ENCODE measurements around the gene THSD7A.

The THSD7A gene

DNA sequence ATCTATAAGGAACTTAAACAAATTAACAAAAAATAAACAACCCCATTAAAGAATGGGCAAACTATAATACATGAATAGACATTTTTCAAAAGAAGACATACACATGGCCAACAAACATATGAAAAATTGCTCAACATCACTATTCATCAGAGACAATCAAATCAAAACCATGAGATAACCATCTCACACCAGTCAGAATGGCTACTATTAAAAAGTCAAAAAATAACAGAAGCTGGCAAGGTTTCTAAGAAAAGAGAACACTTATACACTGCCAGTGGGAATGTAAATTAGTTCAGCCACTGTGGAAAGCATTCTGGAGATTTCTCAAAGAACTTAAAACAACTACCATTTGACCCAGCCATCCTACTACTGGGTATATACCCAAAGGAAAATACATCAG, 280.5 kb downstream of the THSD7A start:
- Histone ChIP-seq H3K4me3 (ENCODE audit: low read depth, low read length) (no peak overlapping the region), H2AFZ (no peak overlapping the region), H3K79me2 (no peaks in the 10 kb centered on the region), H3K27ac (no peak overlapping the region), H3K9me3 (ENCODE audit: control insufficient read depth, low read length) (no peaks in the 10 kb centered on the region), H3K27me3 (ENCODE audit: control insufficient read depth, insufficient read depth, low read length) (no peaks in the 10 kb centered on the region), H3K9ac (no peak overlapping the region), H3K4me2 (ENCODE audit: low read length) (no peak overlapping the region), H3K36me3 (ENCODE audit: control insufficient read depth, insufficient read depth, low read length) (no peaks in the 10 kb centered on the region), H3K4me1 (no peaks in the 10 kb centered on the region)
- TF ChIP-seq, protein P1, sequence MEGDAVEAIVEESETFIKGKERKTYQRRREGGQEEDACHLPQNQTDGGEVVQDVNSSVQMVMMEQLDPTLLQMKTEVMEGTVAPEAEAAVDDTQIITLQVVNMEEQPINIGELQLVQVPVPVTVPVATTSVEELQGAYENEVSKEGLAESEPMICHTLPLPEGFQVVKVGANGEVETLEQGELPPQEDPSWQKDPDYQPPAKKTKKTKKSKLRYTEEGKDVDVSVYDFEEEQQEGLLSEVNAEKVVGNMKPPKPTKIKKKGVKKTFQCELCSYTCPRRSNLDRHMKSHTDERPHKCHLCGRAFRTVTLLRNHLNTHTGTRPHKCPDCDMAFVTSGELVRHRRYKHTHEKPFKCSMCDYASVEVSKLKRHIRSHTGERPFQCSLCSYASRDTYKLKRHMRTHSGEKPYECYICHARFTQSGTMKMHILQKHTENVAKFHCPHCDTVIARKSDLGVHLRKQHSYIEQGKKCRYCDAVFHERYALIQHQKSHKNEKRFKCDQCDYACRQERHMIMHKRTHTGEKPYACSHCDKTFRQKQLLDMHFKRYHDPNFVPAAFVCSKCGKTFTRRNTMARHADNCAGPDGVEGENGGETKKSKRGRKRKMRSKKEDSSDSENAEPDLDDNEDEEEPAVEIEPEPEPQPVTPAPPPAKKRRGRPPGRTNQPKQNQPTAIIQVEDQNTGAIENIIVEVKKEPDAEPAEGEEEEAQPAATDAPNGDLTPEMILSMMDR (IDR thresholded peaks at IDR 0.05), result no peak

DNA sequence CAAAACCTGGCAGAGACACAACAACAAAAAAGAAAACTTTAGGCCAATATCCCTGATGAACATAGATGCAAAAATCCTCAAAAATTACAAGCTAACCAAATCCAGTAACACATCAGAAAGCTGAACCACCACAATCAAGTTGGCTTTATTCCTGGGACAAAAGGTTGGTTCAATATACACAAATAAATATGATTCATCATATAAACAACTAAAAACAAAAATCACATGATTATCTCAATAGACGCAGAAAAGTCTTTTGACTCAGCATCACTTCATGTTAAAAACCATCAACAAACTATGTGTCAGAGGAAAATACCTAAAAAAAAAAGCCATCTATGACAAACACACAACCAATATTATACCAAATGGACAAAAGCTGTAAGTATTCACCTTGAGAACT, 283.5 kb downstream of the THSD7A start:
- Histone ChIP-seq H3K27ac (no peak overlapping the region), H3K9ac (no peak overlapping the region), H2AFZ (no peak overlapping the region), H3K27me3 (ENCODE audit: control insufficient read depth, insufficient read depth, low read length) (no peaks in the 10 kb centered on the region), H3K4me1 (no peaks in the 10 kb centered on the region), H3K4me3 (ENCODE audit: low read depth, low read length) (no peak overlapping the region), H3K79me2 (no peaks in the 10 kb centered on the region), H3K36me3 (ENCODE audit: control insufficient read depth, insufficient read depth, low read length) (no peaks in the 10 kb centered on the region), H3K4me2 (ENCODE audit: low read length) (no peak overlapping the region), H3K9me3 (ENCODE audit: control insufficient read depth, low read length) (no peaks in the 10 kb centered on the region)
- TF ChIP-seq, protein P1 (IDR thresholded peaks at IDR 0.05), result no peak

DNA sequence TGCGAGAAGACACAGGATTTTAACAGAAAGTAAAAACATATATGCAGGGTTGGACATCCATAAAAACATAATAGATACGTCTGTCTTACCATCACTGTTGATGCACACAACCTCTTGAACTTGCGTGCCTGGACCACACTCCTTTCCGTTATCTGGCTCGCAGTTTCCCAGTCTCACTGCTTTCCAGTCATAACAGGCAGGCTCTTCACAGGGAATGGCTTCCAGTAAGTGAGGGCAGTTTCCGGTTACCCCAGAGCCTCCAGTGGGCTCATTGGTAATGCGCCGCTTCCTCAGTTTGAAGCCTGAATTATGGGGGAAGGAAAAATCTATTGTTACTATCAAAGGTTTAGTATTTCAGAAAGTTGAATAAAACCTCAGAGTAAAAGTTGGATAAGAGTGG, 290.7 kb downstream of the THSD7A start:
- H2AFZ ChIP-seq, result no peak overlapping the region
- H3K27ac ChIP-seq, result no peak overlapping the region
- H3K36me3 ChIP-seq (ENCODE audit: control insufficient read depth, insufficient read depth, low read length), result no peaks in the 10 kb centered on the region
- no peak overlapping the region for H3K4me3 ChIP-seq (ENCODE audit: low read depth, low read length)
- no peaks in the 10 kb centered on the region for H3K4me1 ChIP-seq
- peaks cover 3% of the 10 kb centered on the region for H3K9me3 ChIP-seq (ENCODE audit: control insufficient read depth, low read length)
- TF ChIP-seq, protein P1 (IDR thresholded peaks at IDR 0.05), result no peak
- no peaks in the 10 kb centered on the region for H3K27me3 ChIP-seq (ENCODE audit: control insufficient read depth, insufficient read depth, low read length)
- no peak overlapping the region for H3K9ac ChIP-seq
- no peak overlapping the region for H3K4me2 ChIP-seq (ENCODE audit: low read length)
- no peaks in the 10 kb centered on the region for H3K79me2 ChIP-seq

DNA sequence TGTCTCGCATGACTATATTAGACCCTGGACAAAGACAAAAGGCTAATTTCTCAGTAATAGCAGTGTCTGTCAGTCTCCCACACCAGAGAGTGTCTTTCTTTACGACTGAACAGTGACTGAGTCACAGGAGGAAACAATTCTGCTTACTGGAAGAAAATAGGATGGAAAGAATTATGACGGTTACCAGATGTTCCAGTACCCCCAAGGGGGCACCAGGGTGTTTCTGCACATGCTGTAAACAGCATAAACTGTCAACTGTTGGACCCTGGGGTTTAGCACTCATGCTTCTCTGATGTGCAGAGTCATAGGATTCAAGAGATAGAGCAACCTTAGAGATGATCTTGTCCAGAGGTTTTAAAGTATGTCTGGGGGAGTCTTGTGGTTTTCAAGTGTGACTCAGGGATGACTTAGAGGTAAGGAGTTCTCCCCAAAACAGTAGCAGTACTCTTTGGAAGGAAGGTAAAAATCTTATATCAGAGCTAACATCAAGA, 291.7 kb downstream of the THSD7A start:
- Histone ChIP-seq H3K4me3 (ENCODE audit: low read depth, low read length) (no peak overlapping the region), H3K27me3 (ENCODE audit: control insufficient read depth, insufficient read depth, low read length) (no peaks in the 10 kb centered on the region), H3K27ac (no peak overlapping the region), H3K9me3 (ENCODE audit: control insufficient read depth, low read length) (peaks cover 3% of the 10 kb centered on the region), H3K36me3 (ENCODE audit: control insufficient read depth, insufficient read depth, low read length) (no peaks in the 10 kb centered on the region), H3K4me2 (ENCODE audit: low read length) (no peak overlapping the region), H3K9ac (no peak overlapping the region), H3K4me1 (no peaks in the 10 kb centered on the region), H3K79me2 (no peaks in the 10 kb centered on the region), H2AFZ (no peak overlapping the region)
- TF ChIP-seq, protein P1 (IDR thresholded peaks at IDR 0.05), result no peak

DNA sequence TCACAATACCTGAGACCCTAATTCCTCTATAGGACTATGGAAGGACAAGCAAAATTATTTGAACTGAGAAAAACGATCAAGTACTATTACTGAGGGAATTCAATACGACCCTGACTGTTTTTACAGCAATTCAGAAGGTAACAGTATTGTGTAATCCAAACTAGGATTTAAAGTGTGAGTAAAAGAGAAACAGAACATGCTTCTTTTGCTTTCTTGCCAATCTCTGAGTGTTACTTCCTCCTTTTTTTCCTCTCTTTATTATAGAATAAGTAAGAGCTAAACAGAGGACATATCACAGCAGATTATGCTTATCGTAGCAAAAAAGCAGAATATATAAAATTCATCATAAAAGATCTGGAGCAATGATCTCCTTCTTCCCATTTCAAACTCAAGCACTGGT, 292.1 kb downstream of the THSD7A start:
- Histone ChIP-seq H3K9ac (no peak overlapping the region), H3K27ac (no peak overlapping the region), H3K9me3 (ENCODE audit: control insufficient read depth, low read length) (peaks cover 3% of the 10 kb centered on the region), H3K4me1 (no peaks in the 10 kb centered on the region), H3K79me2 (no peaks in the 10 kb centered on the region), H3K4me2 (ENCODE audit: low read length) (no peak overlapping the region), H3K4me3 (ENCODE audit: low read depth, low read length) (no peak overlapping the region), H3K36me3 (ENCODE audit: control insufficient read depth, insufficient read depth, low read length) (no peaks in the 10 kb centered on the region), H2AFZ (no peak overlapping the region), H3K27me3 (ENCODE audit: control insufficient read depth, insufficient read depth, low read length) (no peaks in the 10 kb centered on the region)
- TF ChIP-seq, protein P1 (IDR thresholded peaks at IDR 0.05), result no peak

Data from parathyroid adenoma (tissue), 2 donors.